Activated naive CD4-positive, alpha-beta T cell treated with anti-CD3 and anti-CD28 coated beads for 36 hours (primary cell): Measurements from ENCODE around the gene TDRKH. TPM values are rescaled to one million over a fixed set of nuclear protein-coding genes. Genes with fewer than 3 reads are reported as not detected.
"Not testable (repeated sequence)": the region's sequence is repeated elsewhere in the genome, so short reads cannot be mapped to it uniquely, and the experiment has no call there.

Experiments used
- CTCF ChIA-PET: fragments of 350-600 bp; sonication (Branson Sonifier 250); formaldehyde crosslinking; loops from one replicate; lab custom pipeline; 2021; ENCODE audit warnings: antibody characterized with exemption; lab: Charles Lee
- DNase-seq: peaks from one replicate; pipeline ENCODE4 v3.0.0-alpha.2; 2020
- H3K27ac Mint-ChIP-seq: one replicate; pipeline ENCODE4 v1.8.0; 2021; ENCODE audit warnings: mild to moderate bottlenecking, mixed read lengths
- H3K27me3 Mint-ChIP-seq: one replicate; pipeline ENCODE4 v1.8.0; 2021; ENCODE audit warnings: low read depth, mixed read lengths
- H3K36me3 Mint-ChIP-seq: one replicate; pipeline ENCODE4 v1.8.0; 2021; ENCODE audit warnings: low read depth, mixed read lengths
- H3K4me1 Mint-ChIP-seq: one replicate; pipeline ENCODE4 v1.8.0; 2021; ENCODE audit warnings: low read depth, mixed read lengths
- H3K4me3 Mint-ChIP-seq: one replicate; pipeline ENCODE4 v1.8.0; 2021; ENCODE audit warnings: mild to moderate bottlenecking, moderate library complexity, mixed read lengths
- H3K9me3 Mint-ChIP-seq: one replicate; pipeline ENCODE4 v1.8.0; 2021; ENCODE audit warnings: mixed read lengths
- intact Hi-C: fragments of 100-400 bp; cut with micrococcal nuclease; formaldehyde crosslinking; loops from one replicate; pipeline ENCODE4 v1.15.1; 2023
- total RNA-seq, 2 experiments: library from RNA; stranded (reverse); gene quantifications; one replicate each; pipeline ENCODE4 v1.2.3, GENCODE V29; 2021

TDRKH gene
- total RNA-seq, 2 experiments from 2014 or later = 22.0 to 22.5 TPM

- no peak overlapping the region for H3K4me3 Mint-ChIP-seq
- no peaks in the 10 kb centered on the region for H3K4me1 Mint-ChIP-seq
- no peak for DNase-seq
- H3K36me3 Mint-ChIP-seq = no peaks in the 10 kb centered on the region
- CTCF ChIA-PET = no interaction called here
- H3K27ac Mint-ChIP-seq = no peak overlapping the region
- H3K9me3 Mint-ChIP-seq = peaks cover 18% of the 10 kb centered on the region
- peaks cover 2% of the 10 kb centered on the region for H3K27me3 Mint-ChIP-seq
- intact Hi-C loops = no loop called here
These were observed 48.8 kb downstream of the TDRKH start for GRCh38 chr1:151741516-151741915.

- Mint-ChIP-seq H3K4me1 (no peaks in the 10 kb centered on the region), H3K27me3 (no peaks in the 10 kb centered on the region), H3K4me3 (no peak overlapping the region), H3K36me3 (no peaks in the 10 kb centered on the region), H3K9me3 (peaks cover 18% of the 10 kb centered on the region), H3K27ac (no peak overlapping the region)
- intact Hi-C loops = no loop called here
- CTCF ChIA-PET = interaction anchor here (0.6 kb wide), 1 partner anchor 148 kb away, joined by 3 read pairs; no protein-coding TSS in a partner anchor
- no peak for DNase-seq
These were observed 50.5 kb downstream of the TDRKH start for GRCh38 chr1:151739590-151740355.

- no peak for DNase-seq
- Mint-ChIP-seq H3K4me1 (no peaks in the 10 kb centered on the region), H3K27ac (no peak overlapping the region), H3K27me3 (no peaks in the 10 kb centered on the region), H3K9me3 (peaks cover 18% of the 10 kb centered on the region), H3K4me3 (no peak overlapping the region), H3K36me3 (no peaks in the 10 kb centered on the region)
- CTCF ChIA-PET = interaction anchor here (0.9 to 1.2 kb wide), 2 partner anchors 9 to 436 kb away, joined by 3 read pairs; no protein-coding TSS in a partner anchor
- intact Hi-C loops = no loop called here
These were observed 52.8 kb downstream of the TDRKH start for GRCh38 chr1:151737479-151737878.

- H3K27me3 Mint-ChIP-seq = no peaks in the 10 kb centered on the region
- CTCF ChIA-PET = no interaction called here
These were observed 53.3 kb downstream of the TDRKH start for GRCh38 chr1:151737026-151737425.

GRCh38 chr1:151733995-151734394 is 56.3 kb downstream of the TDRKH start:
- not testable (repeated sequence) for H3K4me3 Mint-ChIP-seq, H3K27ac Mint-ChIP-seq
- CTCF ChIA-PET = interaction anchor here (0.6 to 2.6 kb wide), 18 partner anchors 8 to 404 kb away, joined by 3 to 19 read pairs (median 4); partner anchors contain the start of genes MRPL9 and RIIAD1

More at GRCh38 chr1:151737026-151737425, 53.3 kb downstream of the TDRKH start:
- intact Hi-C loops = no loop called here
- DNase-seq = no peak
- H3K36me3 Mint-ChIP-seq = no peaks in the 10 kb centered on the region
- H3K4me1 Mint-ChIP-seq = no peaks in the 10 kb centered on the region
- H3K9me3 Mint-ChIP-seq = peaks cover 18% of the 10 kb centered on the region
- H3K4me3 Mint-ChIP-seq = no peak overlapping the region
- H3K27ac Mint-ChIP-seq = no peak overlapping the region

GRCh38 chr1:151733126-151733525 is 57.2 kb downstream of the TDRKH start:
- peaks cover 4% of the 10 kb centered on the region for H3K27me3 Mint-ChIP-seq
- CTCF ChIA-PET = interaction anchor here (0.6 to 2.2 kb wide), 5 partner anchors 18 to 175 kb away, joined by 3 to 9 read pairs (median 6); no protein-coding TSS in a partner anchor
- no peaks in the 10 kb centered on the region for H3K4me1 Mint-ChIP-seq
- no peaks in the 10 kb centered on the region for H3K36me3 Mint-ChIP-seq
- intact Hi-C loops = no loop called here
- no peak overlapping the region for H3K27ac Mint-ChIP-seq
- H3K4me3 Mint-ChIP-seq = no peak overlapping the region
- H3K9me3 Mint-ChIP-seq = peaks cover 15% of the 10 kb centered on the region
- no peak for DNase-seq

More at GRCh38 chr1:151733995-151734394, 56.3 kb downstream of the TDRKH start:
- H3K4me1 Mint-ChIP-seq, DNase-seq, H3K27me3 Mint-ChIP-seq, intact Hi-C loops, H3K36me3 Mint-ChIP-seq: not testable (repeated sequence)
- H3K9me3 Mint-ChIP-seq = peaks cover 18% of the 10 kb centered on the region

- Mint-ChIP-seq H3K27me3 (peaks cover 24% of the 10 kb centered on the region), H3K27ac (no peak overlapping the region), H3K4me1 (no peaks in the 10 kb centered on the region), H3K9me3 (no peaks in the 10 kb centered on the region), H3K36me3 (no peaks in the 10 kb centered on the region), H3K4me3 (no peak overlapping the region)
- DNase-seq = no peak
- intact Hi-C loops = no loop called here
- CTCF ChIA-PET = interaction anchor here (1.0 kb wide), 1 partner anchor 45 kb away, joined by 3 read pairs; no protein-coding TSS in a partner anchor
These were observed 60.4 kb downstream of the TDRKH start for GRCh38 chr1:151729966-151730291.

- intact Hi-C loops = no loop called here
- Mint-ChIP-seq H3K27ac (no peak overlapping the region), H3K4me1 (no peaks in the 10 kb centered on the region), H3K4me3 (no peak overlapping the region), H3K27me3 (peaks cover 24% of the 10 kb centered on the region), H3K9me3 (no peaks in the 10 kb centered on the region), H3K36me3 (no peaks in the 10 kb centered on the region)
- no peak for DNase-seq
- CTCF ChIA-PET = interaction anchor here (0.6 to 1.4 kb wide), 5 partner anchors 8 to 446 kb away, joined by 3 to 5 read pairs (median 3); no protein-coding TSS in a partner anchor
These were observed 60.9 kb downstream of the TDRKH start for GRCh38 chr1:151729157-151729965.

GRCh38 chr1:151728151-151729054 is 61.9 kb downstream of the TDRKH start:
- H3K36me3 Mint-ChIP-seq = no peaks in the 10 kb centered on the region
- CTCF ChIA-PET = interaction anchor here (0.6 to 1.4 kb wide), 4 partner anchors 9 to 445 kb away, joined by 3 to 5 read pairs (median 3); no protein-coding TSS in a partner anchor
- DNase-seq = no peak
- H3K4me1 Mint-ChIP-seq = no peaks in the 10 kb centered on the region
- intact Hi-C loops = no loop called here
- peaks cover 29% of the 10 kb centered on the region for H3K27me3 Mint-ChIP-seq
- H3K27ac Mint-ChIP-seq = no peak overlapping the region
- no peaks in the 10 kb centered on the region for H3K9me3 Mint-ChIP-seq
- no peak overlapping the region for H3K4me3 Mint-ChIP-seq

- peaks cover 14% of the 10 kb centered on the region for H3K4me1 Mint-ChIP-seq
- H3K27ac Mint-ChIP-seq = no peak overlapping the region
- intact Hi-C loops = loop anchor here (5.0 kb wide), 1 partner anchor 182 kb away; the partner anchor contains the start of gene TUFT1
- H3K27me3 Mint-ChIP-seq = peaks cover 48% of the 10 kb centered on the region
- DNase-seq = no peak
- no peak overlapping the region for H3K4me3 Mint-ChIP-seq
- H3K9me3 Mint-ChIP-seq = no peaks in the 10 kb centered on the region
- CTCF ChIA-PET = no interaction called here
- no peaks in the 10 kb centered on the region for H3K36me3 Mint-ChIP-seq
These were observed 66.5 kb downstream of the TDRKH start for GRCh38 chr1:151723726-151724370.
